Fibroblast of lung (primary cell): ENCODE results near the gene CC2D1B.

Experiments used
- CTCF ChIP-seq, 2 donors: IDR thresholded peaks in 1 of 2; conservative IDR thresholded peaks in 1 of 2; 1 replicate in 1 of 2; 2 replicates in 1 of 2; pipeline ENCODE4 v1.5.1; 2011 to 2012; ENCODE audit warnings: low read length in 2 of 2, control low read depth in 1 of 2, inconsistent platforms in 1 of 2, low read depth in 1 of 2, mild to moderate bottlenecking in 1 of 2
- EZH2 ChIP-seq: IDR thresholded peaks from 2 replicates; pipeline ENCODE4 v1.5.1; 2012; ENCODE audit warnings: low read length, control low read depth, mild to moderate bottlenecking; ENCODE audit errors: missing control alignments

GRCh38 chr1:52355436-52355835 is 10.6 kb downstream of the CC2D1B start:
- TF ChIP-seq CTCF (conservative IDR thresholded peaks at IDR 0.05 in 1 of 2, IDR thresholded peaks at IDR 0.05 in 1 of 2; ENCODE audit: low read depth in 1 of 2, low read length in 2 of 2) (no peak), EZH2 (no peak)
